ENCODE results near the gene PTCD1.

DNA sequence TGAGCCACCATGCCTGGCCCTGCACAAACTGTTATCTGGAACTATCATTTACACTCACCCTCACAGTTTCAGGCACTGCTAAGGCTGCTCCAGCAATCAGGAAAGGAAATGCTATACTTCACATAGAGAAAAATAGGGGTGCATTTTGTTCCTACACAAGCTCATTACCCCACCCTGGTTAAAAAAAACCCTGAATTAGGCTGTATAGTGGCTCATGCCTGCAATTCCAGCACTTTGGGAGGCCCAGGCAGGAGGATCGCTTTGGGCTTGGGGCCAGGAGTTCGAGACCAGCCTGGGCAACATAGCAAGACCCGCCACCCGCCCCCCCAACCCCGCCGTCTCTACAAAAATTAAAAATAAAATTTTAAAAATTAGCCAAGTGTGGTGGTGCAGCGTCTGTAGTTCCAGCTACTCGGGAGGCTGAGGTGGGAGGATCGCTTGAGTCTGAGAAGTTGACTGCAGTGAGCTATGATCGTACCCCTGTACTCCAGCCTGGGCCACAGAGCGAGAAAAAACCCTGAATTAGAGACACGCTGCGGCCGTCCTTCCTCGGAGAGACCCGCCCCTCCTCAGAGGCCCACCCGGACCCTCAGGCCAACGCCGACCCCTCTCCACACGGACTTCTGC is 539 bp downstream of the PTCD1 start:
- TF ChIP-seq, protein P1, sequence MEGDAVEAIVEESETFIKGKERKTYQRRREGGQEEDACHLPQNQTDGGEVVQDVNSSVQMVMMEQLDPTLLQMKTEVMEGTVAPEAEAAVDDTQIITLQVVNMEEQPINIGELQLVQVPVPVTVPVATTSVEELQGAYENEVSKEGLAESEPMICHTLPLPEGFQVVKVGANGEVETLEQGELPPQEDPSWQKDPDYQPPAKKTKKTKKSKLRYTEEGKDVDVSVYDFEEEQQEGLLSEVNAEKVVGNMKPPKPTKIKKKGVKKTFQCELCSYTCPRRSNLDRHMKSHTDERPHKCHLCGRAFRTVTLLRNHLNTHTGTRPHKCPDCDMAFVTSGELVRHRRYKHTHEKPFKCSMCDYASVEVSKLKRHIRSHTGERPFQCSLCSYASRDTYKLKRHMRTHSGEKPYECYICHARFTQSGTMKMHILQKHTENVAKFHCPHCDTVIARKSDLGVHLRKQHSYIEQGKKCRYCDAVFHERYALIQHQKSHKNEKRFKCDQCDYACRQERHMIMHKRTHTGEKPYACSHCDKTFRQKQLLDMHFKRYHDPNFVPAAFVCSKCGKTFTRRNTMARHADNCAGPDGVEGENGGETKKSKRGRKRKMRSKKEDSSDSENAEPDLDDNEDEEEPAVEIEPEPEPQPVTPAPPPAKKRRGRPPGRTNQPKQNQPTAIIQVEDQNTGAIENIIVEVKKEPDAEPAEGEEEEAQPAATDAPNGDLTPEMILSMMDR (conservative IDR thresholded peaks at IDR 0.05; ENCODE audit: low read depth, low read length), result no peak
- no peak for TF ChIP-seq EZH2 (IDR thresholded peaks at IDR 0.05; ENCODE audit: borderline replicate concordance, low read depth, low read length, poor library complexity, severe bottlenecking)

Data from A673 (cell line).